CD4-positive, alpha-beta T cell treated with Interleukin-4 for 1 hour (primary cell): ENCODE measurements around the gene UROS.

Experiments
- DNase-seq, 2 donors: peaks; one replicate each; pipeline ENCODE4 v3.0.0-alpha.2; 2020 to 2022

Gene UROS

DNA sequence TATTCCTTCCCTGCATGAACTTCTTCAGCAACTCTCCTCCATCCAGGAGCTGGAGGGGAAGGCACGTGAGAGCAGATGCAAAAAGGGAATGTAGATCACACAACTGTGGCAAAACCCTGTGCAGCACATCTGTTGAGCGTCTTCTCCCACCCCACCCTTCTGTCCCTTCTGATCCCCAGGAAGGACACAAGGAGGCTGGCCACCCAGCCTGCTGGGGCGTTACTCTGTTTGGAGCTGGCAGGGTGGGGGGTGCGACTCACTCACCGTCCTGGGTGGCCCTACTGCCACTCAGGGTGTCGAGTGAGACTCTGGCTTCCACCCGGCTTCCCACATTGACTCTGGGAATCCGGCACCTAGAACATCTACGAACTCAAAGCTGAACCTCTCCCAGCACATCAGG is 37.3 kb downstream of the UROS start:
- DNase-seq: no peak

DNA sequence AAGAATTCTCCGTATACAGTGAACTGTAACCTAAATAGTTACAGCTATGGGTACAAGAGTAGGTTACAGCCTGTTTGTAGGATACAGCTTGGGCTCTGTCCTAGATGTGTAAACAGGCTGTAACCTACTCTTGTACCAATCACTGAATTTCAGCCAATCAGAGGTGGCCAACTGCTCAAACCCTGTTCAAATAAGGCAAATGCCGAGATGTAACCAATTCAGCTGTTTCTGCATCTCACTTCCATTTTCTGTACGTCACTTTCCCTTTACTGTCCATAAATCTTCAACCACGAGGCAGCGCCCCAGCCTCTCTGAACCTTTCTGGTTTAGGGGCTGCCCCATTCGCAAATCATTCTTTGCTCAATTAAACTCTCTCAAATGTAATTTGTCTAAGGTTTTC is 39.1 kb downstream of the UROS start:
- DNase-seq: no peak

DNA sequence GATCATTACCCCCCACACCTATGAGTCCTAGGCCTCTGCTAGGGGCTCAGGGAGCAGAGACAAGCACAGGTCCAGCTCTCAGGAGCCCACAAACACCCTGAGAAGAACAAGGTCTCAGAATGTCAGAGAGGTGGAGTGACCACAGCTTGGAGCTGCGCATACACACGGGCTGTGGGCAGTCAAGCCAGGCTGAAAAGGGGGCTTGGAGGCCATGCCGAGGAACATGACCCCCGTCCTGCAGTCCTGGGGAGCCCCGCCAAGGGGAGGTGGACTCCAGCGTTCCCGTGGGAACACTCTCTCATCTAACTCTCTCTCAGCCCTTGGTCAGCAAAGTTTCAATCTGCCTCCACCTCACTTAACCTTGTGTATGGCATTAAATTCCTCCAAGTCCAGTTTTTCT is 39.6 kb downstream of the UROS start:
- no peak for DNase-seq

DNA sequence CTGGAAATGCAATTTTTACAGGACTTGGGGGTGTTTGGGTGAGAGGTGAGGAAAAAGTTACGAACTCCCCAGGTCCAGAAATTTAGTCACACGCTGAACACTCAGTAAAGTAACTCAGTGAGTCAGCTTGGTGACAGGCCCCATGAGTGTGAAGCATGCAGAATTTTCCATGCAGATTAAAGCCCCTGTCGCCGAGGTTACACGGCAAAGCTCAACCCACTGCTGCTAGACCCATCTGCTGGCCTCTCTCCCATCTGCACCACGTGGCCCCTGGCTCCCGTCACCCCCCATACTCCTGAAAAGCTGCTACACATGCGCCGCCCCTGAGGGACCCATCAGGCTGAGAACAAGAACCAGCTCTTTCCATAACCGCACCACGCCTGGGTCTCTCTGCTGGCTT is 40.4 kb downstream of the UROS start:
- no peak for DNase-seq

DNA sequence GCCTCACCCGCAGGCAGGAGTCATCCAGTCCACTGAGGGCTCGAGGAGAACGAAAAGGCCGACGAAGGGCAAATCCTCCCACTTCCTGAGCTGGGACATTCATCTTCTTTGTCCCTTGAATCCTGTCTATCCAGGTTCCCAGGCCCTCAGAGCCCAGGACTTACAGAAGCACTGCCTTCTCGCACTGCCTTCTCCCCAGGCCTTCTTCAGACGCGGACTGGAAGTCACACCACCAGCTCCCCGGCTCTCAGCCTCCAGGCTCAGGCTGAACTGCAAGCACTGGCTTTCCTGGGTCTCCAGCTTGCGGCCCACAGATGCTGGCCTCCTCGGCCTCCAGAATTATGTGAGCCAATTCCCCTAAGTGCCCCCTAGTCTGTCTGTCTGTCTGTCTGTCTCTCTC is 41.0 kb downstream of the UROS start:
- no peak for DNase-seq

DNA sequence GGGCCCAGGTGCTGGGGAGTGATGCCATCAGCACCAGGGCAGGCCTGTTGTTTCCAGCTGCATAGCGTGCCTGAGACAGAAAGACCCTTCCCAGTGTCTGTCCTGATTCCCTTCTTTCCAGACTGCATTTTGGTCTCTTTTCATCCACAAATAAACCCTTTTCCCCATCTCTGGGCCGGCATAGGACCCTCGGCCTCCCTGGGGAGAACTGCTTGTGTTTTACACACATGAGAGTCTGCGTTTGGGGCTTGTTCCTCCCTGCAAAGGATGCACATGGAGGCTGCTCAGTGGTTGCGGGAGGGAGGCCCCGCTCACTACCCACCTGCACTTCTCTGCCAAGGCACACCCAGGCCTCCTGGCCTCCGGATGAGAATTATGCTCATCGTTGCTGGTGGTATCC is 41.7 kb downstream of the UROS start:
- DNase-seq: no peak

DNA sequence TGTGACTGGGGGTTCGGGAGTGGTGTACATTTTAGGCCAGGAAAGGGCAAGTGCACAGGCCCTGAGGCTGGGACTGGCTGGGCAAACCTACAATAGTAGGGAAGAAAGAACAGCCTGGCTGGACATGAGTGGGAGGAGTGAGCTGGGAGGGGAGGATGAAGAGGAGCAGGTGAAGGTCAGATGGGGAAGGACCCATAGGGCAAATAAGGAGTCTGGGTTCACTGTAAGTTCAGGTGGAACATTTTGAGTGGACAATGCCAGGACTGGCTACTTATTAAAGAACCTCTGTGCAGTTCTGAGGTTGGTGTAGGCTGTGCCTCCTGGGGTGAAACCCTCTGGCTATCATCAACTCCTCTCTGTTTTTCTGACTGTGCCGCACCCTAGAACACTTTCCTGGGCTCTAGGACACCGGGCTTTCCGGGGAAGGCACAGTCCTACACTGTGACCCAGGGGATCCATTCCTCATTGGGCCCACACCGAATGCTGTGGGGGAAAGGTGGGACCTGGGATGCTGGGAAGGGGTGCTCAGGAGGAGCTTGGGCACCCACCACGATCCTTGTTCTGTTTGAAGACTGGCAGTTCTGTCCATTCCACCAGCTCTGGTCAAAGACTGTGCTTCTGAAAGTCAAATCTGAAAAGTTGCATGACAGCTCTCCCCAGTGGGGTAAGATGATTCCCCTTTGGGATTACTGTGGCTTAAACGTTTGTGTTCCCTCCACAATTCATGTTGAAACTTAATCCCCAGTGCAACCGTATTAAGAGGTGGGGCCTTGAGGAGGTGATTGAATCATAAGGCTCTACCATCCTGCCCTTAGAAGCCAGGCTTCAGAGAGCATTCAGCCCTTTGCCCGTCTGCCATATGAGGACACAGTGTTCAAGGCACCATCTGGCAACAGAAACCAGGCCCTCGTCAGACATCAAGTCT is 43.4 kb downstream of the UROS start:
- DNase-seq: no peak

DNA sequence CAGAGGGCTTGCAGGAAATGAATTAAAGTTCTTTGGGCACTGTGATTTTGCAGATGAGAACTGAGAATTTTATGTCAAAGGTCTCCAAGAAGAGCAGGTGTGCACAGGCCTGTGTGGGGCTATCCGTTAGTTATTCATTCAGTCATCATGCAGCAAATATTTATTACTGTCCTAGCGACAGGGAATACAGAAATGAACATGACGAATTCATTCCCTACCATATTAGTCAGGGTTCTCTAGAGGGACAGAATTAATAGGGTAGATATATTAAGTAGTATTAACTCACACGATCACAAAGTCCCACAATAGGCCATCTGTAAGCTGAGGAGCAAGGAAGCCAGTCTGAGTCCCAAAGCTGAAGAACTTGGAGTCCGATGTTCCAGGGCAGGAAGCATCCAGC is 44.5 kb downstream of the UROS start:
- no peak for DNase-seq

DNA sequence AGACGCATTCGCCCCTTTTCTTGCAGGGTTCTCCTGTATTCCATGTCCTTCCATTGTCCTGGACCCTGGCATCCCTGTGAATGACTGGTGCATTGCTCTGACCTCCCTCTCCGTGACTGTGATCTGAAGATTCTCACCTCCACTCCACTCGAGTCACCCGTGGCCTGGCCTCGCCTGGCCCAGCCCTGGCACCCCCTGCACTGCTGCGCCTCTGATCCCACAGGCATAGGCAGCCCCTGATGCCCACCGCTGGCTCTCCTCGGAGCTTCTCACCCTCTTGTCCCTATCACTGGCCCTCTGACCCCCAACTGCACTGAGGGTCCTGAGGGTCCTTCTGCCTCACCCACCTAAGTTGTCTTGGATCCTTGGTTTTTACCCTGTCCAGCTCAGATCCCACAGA is 45.3 kb downstream of the UROS start:
- DNase-seq: no peak

DNA sequence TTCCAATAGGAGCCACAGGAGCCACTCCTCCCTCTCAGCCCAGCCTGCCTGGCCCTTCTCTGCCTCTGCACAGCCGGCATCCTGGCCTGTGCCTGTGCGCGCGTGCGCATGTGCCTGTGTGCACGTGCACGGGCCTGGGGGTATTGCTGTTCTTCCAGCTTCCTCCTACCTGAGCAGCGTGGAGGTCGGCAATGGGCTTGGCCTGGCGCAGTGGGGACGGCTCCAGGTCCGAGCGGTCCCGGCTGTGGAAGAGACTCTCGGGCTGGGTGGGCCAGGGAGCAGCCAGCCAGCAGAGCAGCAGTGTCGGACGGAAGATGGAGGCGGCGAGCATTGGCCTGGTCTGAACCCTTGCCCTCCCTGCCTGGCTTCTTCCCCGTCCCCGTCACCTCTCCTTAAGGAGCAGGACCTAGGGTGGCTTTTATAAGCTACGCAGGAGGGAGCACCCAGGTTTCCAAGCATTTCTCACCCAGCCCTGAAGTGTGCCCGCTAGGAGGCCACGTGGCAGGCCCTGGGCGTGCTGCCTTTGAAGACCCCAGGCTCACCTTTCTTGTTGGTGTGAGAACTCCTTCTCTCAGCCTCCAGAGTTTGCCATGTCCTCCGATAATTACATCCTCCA is 47.5 kb downstream of the UROS start, which contains the start of gene MMP21:
TSS of gene MMP21 (minus strand) at position 331 of the 616 bp plus-strand sequence. CDS start at position 331, 0 bp downstream.
- no peak for DNase-seq

DNA sequence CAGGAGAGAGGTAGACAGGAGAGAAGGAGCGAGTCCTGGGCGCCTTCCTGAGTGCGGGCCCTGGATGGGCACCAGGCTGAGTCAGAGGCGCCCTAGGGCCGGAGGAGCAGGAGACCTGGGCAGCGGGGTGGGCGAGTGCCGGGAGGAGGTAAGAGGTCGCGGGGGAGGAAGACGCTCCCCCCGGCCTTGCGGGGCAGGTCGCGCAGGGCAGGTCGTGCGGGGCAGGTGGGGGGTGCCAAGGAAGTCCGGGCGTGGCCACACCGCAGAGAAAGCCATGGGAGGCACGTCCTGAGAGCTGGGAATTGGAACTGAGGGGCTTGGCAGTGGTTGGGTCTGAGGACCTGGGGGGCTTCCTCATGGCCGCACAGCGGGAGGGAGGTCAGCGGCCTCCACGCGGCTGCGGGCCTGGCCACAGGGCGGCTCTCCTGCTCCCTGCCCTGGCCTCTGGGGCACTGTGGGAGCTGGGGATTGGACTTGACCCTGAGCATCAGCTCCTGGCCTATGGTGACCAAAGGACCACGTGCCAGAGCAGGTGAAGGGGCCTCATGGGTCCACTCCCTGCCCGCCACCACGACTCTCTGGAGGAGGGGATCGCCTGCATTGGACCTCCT is 48.4 kb downstream of the UROS start:
- DNase-seq: no peak

DNA sequence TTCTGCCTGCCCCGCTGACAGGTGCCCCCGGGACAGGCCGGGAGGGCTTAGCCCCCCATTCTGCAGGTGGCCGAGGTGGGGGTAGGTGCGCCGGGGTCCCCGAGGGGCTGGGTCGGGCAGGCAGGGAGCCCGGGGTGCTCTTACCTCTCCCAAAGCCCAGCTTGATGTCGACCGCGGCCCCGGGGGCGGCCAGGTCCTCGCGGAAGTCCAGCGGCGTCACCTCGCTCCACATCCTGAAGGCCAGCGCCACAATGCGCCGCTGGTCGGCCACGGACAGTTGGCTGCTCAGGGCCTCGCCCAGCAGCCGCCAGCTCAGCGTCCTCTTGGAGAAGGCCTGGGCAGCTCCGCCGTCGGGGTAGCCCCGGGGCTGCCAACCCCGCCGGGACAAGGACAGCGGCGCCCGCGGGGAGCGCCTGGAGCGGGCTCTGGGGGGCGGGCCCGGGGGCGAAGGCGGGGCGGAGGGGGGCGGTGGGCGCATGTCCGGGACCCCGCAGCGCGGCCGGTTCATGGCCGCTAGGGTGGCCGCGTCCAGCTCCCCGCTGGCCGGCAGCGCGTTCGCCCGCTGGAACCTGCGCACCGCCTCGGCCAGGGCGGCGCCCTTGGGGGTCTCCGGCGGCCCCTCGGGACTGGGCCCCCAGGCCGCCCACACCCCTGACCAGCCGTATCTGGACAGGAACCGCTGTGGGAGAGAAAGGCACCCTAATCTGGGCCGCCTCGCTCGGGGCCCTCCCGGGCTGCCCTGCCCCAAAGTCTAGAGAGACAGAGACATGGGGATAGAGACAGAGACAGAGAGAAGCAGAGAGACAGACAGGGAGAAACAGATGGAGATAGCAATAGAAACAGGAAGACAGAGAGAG is 49.1 kb downstream of the UROS start:
- no peak for DNase-seq

DNA sequence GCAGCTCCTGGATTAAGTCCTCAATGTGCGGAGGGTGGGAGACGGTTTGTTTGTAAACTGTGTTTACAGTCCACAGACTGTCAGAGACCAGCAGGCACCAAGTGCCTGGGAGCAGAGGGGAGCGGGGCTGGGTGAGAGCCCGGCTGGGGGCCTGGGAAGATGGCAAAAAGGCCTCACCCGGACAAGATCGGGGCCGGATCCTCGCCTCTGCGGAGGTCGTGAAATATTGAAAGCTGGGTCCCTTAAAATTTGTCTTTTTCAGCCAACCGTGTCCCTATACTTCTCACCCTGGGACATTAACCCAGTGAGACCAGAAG is 50.2 kb downstream of the UROS start:
- DNase-seq: no peak

DNA sequence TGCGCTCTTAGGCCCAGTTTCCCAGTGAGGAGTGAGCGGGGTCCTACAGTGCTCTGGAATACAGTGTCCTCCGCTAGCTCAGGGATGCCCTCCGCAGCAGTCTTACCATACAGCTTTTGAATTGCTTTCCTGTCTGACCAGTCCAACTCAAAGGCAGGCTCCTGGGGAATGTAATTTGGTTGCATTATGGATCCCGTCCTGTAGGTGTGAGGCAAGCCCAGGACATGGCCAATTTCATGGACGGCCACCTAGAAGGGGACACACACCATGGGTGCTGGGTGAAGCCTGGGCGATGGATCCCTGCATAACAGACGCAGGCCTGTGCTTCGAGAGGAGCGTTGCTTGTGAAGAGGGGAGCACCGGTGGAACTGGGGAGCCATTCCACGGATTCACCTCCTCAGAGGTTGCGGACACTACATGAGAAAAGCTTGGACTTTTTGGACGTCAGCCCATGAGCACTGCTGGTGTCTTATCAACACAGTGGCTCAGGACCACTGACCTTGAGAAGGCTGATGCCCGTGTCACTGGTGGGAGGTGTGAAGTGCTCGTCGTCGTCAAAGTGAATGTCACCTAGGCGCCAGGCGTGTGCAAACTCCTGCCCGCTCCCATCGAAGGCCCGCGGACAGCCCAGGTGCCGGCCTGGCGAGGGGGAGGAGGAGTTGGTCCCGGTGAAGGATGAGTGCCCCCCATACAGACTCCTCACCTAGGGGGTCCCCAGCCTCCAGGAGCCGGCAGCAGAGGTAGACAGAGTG is 50.8 kb downstream of the UROS start:
- DNase-seq: no peak

DNA sequence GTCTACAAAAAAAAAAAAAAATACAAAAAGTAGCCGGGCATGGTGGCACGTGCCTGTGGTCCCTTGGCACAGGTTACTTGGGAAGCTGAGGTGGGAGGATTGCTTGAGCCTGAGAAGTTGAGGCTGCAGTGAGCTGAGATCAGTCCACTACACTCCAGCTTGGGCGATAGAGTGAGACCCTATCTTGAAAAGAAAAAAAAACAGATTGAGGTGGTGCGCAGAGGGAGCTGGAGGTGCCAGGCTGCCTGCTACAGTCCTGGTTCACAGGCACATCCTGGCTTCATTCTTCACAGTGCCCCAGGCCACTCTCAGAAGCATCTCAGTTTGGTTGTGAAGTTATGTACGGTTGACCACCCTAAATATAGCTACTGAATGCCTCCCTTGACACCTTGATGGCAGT is 52.2 kb downstream of the UROS start:
- DNase-seq: no peak

DNA sequence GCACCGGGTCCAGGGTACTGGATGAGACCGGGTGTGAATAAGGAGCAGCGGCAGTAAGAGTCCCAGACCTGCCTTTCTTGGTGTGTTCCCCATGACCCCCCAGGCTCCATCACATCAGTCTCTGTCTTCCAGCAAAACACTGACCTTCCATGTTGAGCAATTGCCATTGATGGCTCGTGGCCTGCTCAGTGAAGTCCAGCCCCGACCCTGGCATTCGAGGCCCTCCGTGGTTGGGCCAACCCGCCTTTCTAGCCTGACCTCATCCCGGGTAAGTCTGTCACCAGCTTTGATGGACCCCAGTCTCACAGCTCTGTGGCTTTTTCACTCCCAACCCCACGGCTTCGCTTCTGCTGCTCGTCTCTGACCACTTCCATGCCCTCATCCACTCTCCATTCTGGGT is 53.9 kb downstream of the UROS start:
- DNase-seq: no peak

DNA sequence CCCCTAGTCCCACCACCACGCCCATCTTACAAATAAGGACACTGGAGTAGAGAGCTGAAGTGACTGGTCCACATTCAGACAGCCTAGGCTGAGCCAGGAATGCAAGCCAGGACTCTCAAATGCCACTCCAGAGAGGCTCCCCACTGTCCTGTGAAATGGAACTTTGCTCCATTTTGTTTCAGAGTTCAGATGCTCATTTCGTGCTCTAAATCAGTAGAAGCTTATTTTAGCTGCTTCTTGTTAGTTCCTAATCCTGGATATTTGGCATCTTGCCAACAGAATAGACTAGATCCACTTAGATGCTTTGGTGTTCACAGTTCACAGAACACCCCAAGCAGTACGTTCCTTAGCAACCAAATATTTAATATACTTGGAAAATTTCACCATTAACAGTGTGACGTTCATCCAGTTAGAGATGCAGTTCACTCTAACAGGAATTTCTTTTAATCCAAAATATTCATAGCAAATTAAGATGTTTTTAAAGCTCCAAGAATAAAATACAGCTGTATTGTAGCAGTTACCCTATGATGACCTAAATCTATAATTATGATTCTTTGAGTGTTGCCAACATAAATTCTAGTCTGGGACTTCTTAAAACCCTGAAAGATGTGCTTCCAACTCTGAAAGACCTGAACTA is 54.7 kb downstream of the UROS start:
- DNase-seq: no peak

DNA sequence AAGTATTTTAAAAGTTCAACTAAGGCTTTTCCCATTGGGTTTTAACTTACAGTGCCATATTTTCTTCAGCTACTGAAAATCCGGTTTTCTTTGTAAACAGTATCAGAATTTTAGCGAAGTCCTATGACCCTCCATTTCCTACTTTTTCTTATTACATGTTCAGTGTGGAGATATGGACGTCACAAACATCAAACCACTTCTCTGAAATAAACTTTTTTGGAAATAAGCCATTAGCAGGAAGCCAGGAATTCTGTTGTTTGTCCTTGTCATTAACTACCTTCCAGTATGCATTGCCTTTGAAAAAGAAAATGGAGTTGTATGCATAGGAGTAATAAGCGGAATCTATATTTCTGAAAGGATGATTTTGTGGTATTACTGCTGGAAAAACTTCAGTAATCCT is 56.5 kb downstream of the UROS start:
- DNase-seq: no peak

DNA sequence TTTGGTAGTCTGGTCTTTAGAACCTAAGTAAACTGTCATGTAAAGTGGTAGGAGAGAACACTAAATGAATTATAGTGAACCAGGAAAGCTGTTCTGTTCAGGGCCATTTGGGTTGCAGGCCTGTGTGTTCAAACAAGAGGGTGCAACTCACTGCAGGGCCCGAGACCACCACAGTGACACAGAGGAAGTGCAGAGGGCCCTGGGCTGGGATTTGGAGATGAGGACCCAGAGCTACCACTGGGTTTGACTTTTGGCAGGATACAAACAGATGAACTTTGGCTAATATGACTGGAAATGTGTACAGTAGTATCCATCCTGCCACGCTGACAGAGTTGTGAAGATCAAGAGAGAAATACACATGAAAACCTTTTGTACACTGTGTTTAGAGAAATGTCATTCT is 57.2 kb downstream of the UROS start:
- DNase-seq: no peak

DNA sequence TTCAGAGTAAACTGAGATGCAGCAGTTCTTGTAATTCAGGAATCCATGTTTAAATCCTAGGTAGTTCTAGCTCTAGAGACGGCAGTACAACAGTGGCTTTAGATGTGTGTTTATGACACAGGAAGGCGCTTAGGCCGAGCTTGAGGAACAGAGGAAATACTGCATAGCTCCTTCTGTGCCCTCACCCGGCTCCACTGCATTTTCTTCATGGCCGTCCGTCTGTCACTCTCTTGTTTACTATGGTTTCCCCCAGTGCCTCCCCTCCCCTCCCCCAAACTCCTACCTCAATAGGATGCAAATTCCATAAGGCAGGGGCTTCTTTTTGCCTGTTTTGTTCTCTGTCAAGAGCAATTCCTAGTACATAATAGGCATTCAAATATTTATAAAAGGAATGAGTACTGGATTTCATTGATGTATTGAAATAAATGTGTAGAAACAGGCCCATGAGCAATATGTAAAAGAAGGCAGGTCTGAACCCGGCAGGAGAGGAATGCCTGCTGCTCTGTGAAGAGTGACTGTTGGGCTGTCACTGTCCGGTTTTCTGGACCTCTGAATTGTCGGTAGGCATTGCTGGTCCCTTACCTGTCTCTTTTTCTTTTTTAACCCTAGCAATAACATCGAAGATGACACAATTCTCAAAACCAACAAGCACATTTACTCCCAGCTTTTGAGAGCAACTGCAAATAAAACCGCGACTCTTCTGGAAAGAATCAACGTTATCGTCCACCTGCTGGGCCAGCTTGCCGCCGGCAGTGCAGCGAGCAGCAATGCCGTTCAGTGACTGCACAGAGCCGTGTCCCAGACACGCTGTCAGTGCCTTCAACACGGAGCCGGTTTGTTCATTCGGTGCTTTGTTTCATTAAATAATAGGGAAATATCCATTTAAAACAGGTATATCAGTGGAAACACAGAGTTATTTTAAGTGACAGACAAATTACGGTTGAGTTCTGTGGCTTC is 60.1 kb downstream of the UROS start:
- no peak for DNase-seq

DNA sequence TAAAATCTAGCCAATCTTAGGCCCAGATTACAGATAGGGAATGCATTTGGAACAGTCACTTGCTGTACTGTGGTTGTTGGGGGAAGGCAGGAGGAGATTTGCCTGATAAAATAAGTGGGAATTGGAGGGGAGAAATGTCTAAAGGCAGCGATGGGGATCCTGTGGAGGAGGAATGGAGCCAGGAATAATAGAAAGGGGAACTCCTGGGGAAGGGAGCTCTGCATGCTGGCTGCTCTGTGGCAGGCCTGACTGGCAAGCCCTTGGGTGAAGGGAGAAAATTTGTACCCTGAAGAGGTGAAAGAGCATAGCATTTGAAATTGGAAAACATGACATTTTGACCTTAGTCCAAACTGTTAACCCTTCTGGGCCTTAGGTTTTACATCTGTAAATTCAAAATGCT is 61.1 kb downstream of the UROS start:
- no peak for DNase-seq
